ENCODE results near the gene CTNNA3.

GRCh38 chr10:67127441-67127840 lies 568.6 kb downstream of the CTNNA3 start:
- TF ChIP-seq CTCF (IDR thresholded peaks at IDR 0.05 in 4 of 5, conservative IDR thresholded peaks at IDR 0.05 in 1 of 5), result no peak
- TF ChIP-seq POLR2A (IDR thresholded peaks at IDR 0.05), result no peak
